Kidney capillary endothelial cell (primary cell): ENCODE data around the gene METTL1.

Experiments used
- DNase-seq: peaks from one replicate; pipeline ENCODE4 v3.0.0-alpha.2; 2018; ENCODE audit warnings: low spot score

METTL1 gene

GRCh38 chr12:57753756-57754337 is 18.1 kb downstream of the METTL1 start:
- no peak for DNase-seq

GRCh38 chr12:57752668-57753000 is 19.3 kb downstream of the METTL1 start:
- DNase-seq = no peak

- DNase-seq = peak; percentile 99
Observed at GRCh38 chr12:57751788-57752667, 19.9 kb downstream of the METTL1 start, which contains the start of gene CDK4. TSS of gene CDK4 (minus strand) at chr12:57752310. CDS start at chr12:57751717, 593 bp downstream.

GRCh38 chr12:57751432-57751787 is 20.5 kb downstream of the METTL1 start:
- DNase-seq = no peak

- DNase-seq = no peak
Observed at GRCh38 chr12:57750561-57751431, 21.1 kb downstream of the METTL1 start.

GRCh38 chr12:57749061-57749460 is 22.8 kb downstream of the METTL1 start:
- no peak for DNase-seq

- no peak for DNase-seq
Observed at GRCh38 chr12:57746025-57746424, 25.9 kb downstream of the METTL1 start.

- DNase-seq = no peak
Observed at GRCh38 chr12:57745485-57745881, 26.4 kb downstream of the METTL1 start.

- peak; percentile 98 for DNase-seq
Observed at GRCh38 chr12:57744777-57745484, 27.0 kb downstream of the METTL1 start, which contains the start of gene TSPAN31. TSS of gene TSPAN31 (plus strand) at chr12:57745039. CDS start at chr12:57745155, 116 bp downstream.

- no peak for DNase-seq
Observed at GRCh38 chr12:57744194-57744776, 27.6 kb downstream of the METTL1 start.

GRCh38 chr12:57743769-57744168 is 28.1 kb downstream of the METTL1 start:
- DNase-seq = no peak

- no peak for DNase-seq
Observed at GRCh38 chr12:57741844-57742738, 29.8 kb downstream of the METTL1 start.

- DNase-seq = no peak
Observed at GRCh38 chr12:57741413-57741789, 30.5 kb downstream of the METTL1 start.

GRCh38 chr12:57740656-57741412 is 31.1 kb downstream of the METTL1 start:
- DNase-seq = peak; percentile 36

- DNase-seq = no peak
Observed at GRCh38 chr12:57739914-57740538, 31.9 kb downstream of the METTL1 start.

- DNase-seq = no peak
Observed at GRCh38 chr12:57739387-57739786, 32.5 kb downstream of the METTL1 start.

GRCh38 chr12:57738661-57739237 is 33.2 kb downstream of the METTL1 start, which contains the start of gene AGAP2:
TSS of gene AGAP2 (minus strand) at chr12:57738742. CDS start at chr12:57738246, 496 bp downstream.
- DNase-seq = no peak
